IMR-90 (cell line): ENCODE results near the gene SLC30A5. TPM values are rescaled to one million over a fixed set of nuclear protein-coding genes. Genes with fewer than 3 reads are reported as not detected.

Source experiments
- ATAC-seq: fragments of 200-7000 bp; cut with Tn5 transposase; 2 replicates; pipeline ENCODE4 v1.9.1; 2020; ENCODE audit warnings: low read depth, mild to moderate bottlenecking, moderate library complexity
- BruUV-seq: library from RNA; stranded (reverse); fragments of 400-500 nt; replicated peaks from 2 replicates; lab custom pipeline; 2021; lab: Mats Ljungman, UMichigan
- CTCF ChIA-PET: fragments of 300-600 bp; formaldehyde crosslinking; extraction: SDS; loops from one replicate; lab custom pipeline; 2021; ENCODE audit warnings: antibody characterized with exemption; lab: Yijun Ruan, JAX
- POLR2A ChIA-PET: fragments of 300-600 bp; sonication (Branson Sonifier 250); formaldehyde crosslinking; loops from one replicate; lab custom pipeline; 2022; ENCODE audit warnings: antibody characterized with exemption; ENCODE audit not compliant: unreplicated experiment; lab: Charles Lee
- DNase-seq: peaks from one replicate; pipeline ENCODE4 v3.0.0; 2013
- H2AFZ ChIP-seq: replicated peaks from 2 replicates; pipeline ENCODE3; 2013; ENCODE audit warnings: low read length, mild to moderate bottlenecking; ENCODE audit not compliant: poor library complexity
- H2AK5ac ChIP-seq: 2 replicates; pipeline ENCODE4 v1.6.1; 2013; ENCODE audit warnings: low read depth, low read length, inconsistent platforms
- H2AK9ac ChIP-seq: replicated peaks from 2 replicates; pipeline ENCODE3; 2013; ENCODE audit warnings: mild to moderate bottlenecking, low read depth, low read length, moderate library complexity; ENCODE audit not compliant: poor library complexity
- H2BK120ac ChIP-seq: 2 replicates; pipeline ENCODE4 v1.6.1; 2013; ENCODE audit warnings: low read depth, low read length, inconsistent platforms
- H2BK15ac ChIP-seq: 3 replicates; pipeline ENCODE4 v1.6.1; 2013; ENCODE audit warnings: low read depth, low read length, inconsistent platforms
- H2BK20ac ChIP-seq: 2 replicates; pipeline ENCODE4 v1.6.1; 2013; ENCODE audit warnings: low read depth, mild to moderate bottlenecking, inconsistent platforms, low read length, moderate library complexity
- H2BK5ac ChIP-seq: 2 replicates; pipeline ENCODE4 v1.6.1; 2013; ENCODE audit warnings: mild to moderate bottlenecking, low read depth, low read length, inconsistent platforms; ENCODE audit not compliant: poor library complexity, severe bottlenecking
- H3K14ac ChIP-seq: replicated peaks from 2 replicates; pipeline ENCODE4 v1.6.1; 2013; ENCODE audit warnings: low read depth, low read length, inconsistent platforms
- H3K18ac ChIP-seq: 2 replicates; pipeline ENCODE4 v1.6.1; 2013; ENCODE audit warnings: low read depth, low read length, control low read depth
- H3K23ac ChIP-seq: 2 replicates; pipeline ENCODE4 v1.6.1; 2013; ENCODE audit warnings: low read depth, low read length, inconsistent platforms
- H3K27ac ChIP-seq: 2 replicates; pipeline ENCODE4 v1.5.1; 2013; ENCODE audit warnings: mild to moderate bottlenecking, control low read depth, low read length; ENCODE audit not compliant: insufficient read depth
- H3K27me3 ChIP-seq: 2 replicates; pipeline ENCODE4 v1.6.1; 2013; ENCODE audit warnings: low read length; ENCODE audit not compliant: control insufficient read depth, insufficient read depth
- H3K36me3 ChIP-seq: 2 replicates; pipeline ENCODE4 v1.6.1; 2013; ENCODE audit warnings: low read length, mixed read lengths; ENCODE audit not compliant: control insufficient read depth, insufficient read depth
- H3K4ac ChIP-seq: 2 replicates; pipeline ENCODE4 v1.6.1; 2013; ENCODE audit warnings: low read depth, low read length, inconsistent platforms
- H3K4me1 ChIP-seq: 2 replicates; pipeline ENCODE4 v1.6.1; 2013; ENCODE audit warnings: low read length, mixed read lengths; ENCODE audit not compliant: control insufficient read depth, insufficient read depth
- H3K4me2 ChIP-seq: 2 replicates; pipeline ENCODE4 v1.6.1; 2013; ENCODE audit warnings: low read depth, mild to moderate bottlenecking, control low read depth, low read length, moderate library complexity
- H3K4me3 ChIP-seq: 2 replicates; pipeline ENCODE4 v1.5.1; 2013; ENCODE audit warnings: low read depth, mild to moderate bottlenecking, control low read depth, low read length, moderate library complexity; ENCODE audit not compliant: insufficient read depth
- H3K56ac ChIP-seq: 2 replicates; pipeline ENCODE4 v1.6.1; 2013; ENCODE audit warnings: low read length, inconsistent platforms; ENCODE audit not compliant: insufficient read depth; ENCODE audit errors: extremely low read depth
- H3K79me1 ChIP-seq, 2 experiments: 2 replicates each; pipeline ENCODE4 v1.6.1; 2013; ENCODE audit warnings: low read length in 2 of 2, inconsistent platforms in 1 of 2, low read depth in 1 of 2
- H3K9ac ChIP-seq: 2 replicates; pipeline ENCODE4 v1.6.1; 2013; ENCODE audit warnings: low read depth, low read length, control low read depth
- H3K9me1 ChIP-seq: 2 replicates; pipeline ENCODE4 v1.6.1; 2013; ENCODE audit warnings: low read length, inconsistent platforms; ENCODE audit not compliant: insufficient read depth
- H3K9me3 ChIP-seq: 2 replicates; pipeline ENCODE4 v1.6.1; 2013; ENCODE audit warnings: low read length; ENCODE audit not compliant: control insufficient read depth, insufficient read depth
- H4K20me1 ChIP-seq: 2 replicates; pipeline ENCODE4 v1.6.1; 2013; ENCODE audit warnings: low read length, inconsistent platforms; ENCODE audit not compliant: insufficient read depth
- H4K5ac ChIP-seq: 2 replicates; pipeline ENCODE4 v1.6.1; 2013; ENCODE audit warnings: mild to moderate bottlenecking, low read depth, low read length, control low read depth
- H4K8ac ChIP-seq, 2 experiments: 2 replicates each; pipeline ENCODE4 v1.6.1; 2013; ENCODE audit warnings: low read depth in 2 of 2, low read length in 2 of 2, control low read depth in 1 of 2, inconsistent platforms in 1 of 2
- H4K91ac ChIP-seq: 2 replicates; pipeline ENCODE4 v1.6.1; 2013; ENCODE audit warnings: low read depth, low read length, inconsistent platforms; ENCODE audit not compliant: insufficient read depth
- CEBPB ChIP-seq: IDR thresholded peaks from 2 replicates; pipeline ENCODE4 v1.6.1; 2012; ENCODE audit warnings: low read depth, low read length, improper control_type of control experiment
- ELK1 ChIP-seq: fragments of 150-350 bp; IDR thresholded peaks from 2 replicates; pipeline ENCODE4 v1.6.1; 2016; ENCODE audit warnings: low read depth, mild to moderate bottlenecking, low read length, moderate library complexity, borderline replicate concordance
- WGBS, 2 experiments: methylation state at CpG; one replicate each; pipeline versions ENCODE4 v1.1.5 to v1.1.7; 2013; ENCODE audit warnings: missing lambda C conversion rate in 2 of 2; ENCODE audit not compliant: insufficient read length in 1 of 2; ENCODE audit errors: extremely low coverage in 2 of 2; 5-methylcytosine and 5-hydroxymethylcytosine counted together
- dilution Hi-C: fragments of 300-500 bp; cut with HindIII; formaldehyde crosslinking; loops from one replicate; pipeline ENCODE4 v1.14.3; 2018; ENCODE audit warnings: low sequenced_read_pairs; ENCODE audit not compliant: unreplicated experiment
- in situ Hi-C: fragments of 300-500 bp; cut with MboI; formaldehyde crosslinking; loops from 3 replicates; pipeline ENCODE4 v1.14.3; 2019; ENCODE audit warnings: low sequenced_read_pairs, inconsistent platforms, mixed read lengths
- intact Hi-C: fragments of 100-400 bp; cut with micrococcal nuclease; formaldehyde crosslinking; loops from 2 replicates; pipeline ENCODE4 v1.10.0; 2022
- polyA plus RNA-seq, 3 experiments: library from polyadenylated mRNA; depleted of rRNA; stranded (reverse); fragments of >200 nt; gene quantifications; 2 replicates each; pipeline ENCODE4 v1.2.3, GENCODE V29; 2012; ENCODE audit warnings: low replicate concordance in 1 of 3
- total RNA-seq: library from RNA; depleted of rRNA; stranded (reverse); fragments of >200 nt; gene quantifications from 2 replicates; pipeline ENCODE4 v1.2.3, GENCODE V29; 2012
- TF ChIP-seq, protein P1 (sequence below): conservative IDR thresholded peaks from 2 replicates; pipeline ENCODE4 v1.5.1; 2012; ENCODE audit warnings: mild to moderate bottlenecking, low read depth, low read length, improper control_type of control experiment

Gene SLC30A5
- total and polyA plus RNA-seq, 2 of the 4 experiments (the other 2 are of a cell fraction): 21.2 to 34.8 TPM

DNA sequence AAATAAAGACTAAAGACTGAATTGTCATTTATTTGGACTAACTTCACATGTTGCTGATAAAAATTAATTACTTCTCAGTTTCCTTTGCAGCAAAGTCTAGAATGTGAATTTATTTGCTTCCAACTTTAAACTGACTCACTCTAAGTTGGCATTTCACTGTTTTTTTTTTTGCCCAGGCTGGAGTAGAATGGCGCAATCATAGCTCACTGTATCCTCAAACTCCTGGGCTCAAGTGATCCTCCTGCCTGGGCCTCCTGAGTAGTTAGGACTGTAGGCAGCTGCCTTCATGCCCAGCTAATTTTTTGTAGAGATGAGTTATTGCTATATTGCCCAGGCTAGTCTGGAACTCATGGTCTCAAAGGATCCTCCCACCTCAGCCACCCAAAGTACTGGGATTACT, 76.7 kb downstream of the SLC30A5 start:
- no peak overlapping the region for H3K4me3 ChIP-seq
- no peak overlapping the region for H2BK120ac ChIP-seq
- no peak overlapping the region for H2BK20ac ChIP-seq
- no peak overlapping the region for H2BK15ac ChIP-seq
- no peak for ATAC-seq
- ChIA-PET CTCF (interaction anchor here (1.1 kb wide), 1 partner anchor 12 kb away, joined by 9 read pairs; no protein-coding TSS in a partner anchor), POLR2A (no interaction called here)
- no peak overlapping the region for H3K4me2 ChIP-seq
- peaks cover 2% of the 10 kb centered on the region; the same call in 1 of the 2 replicates for H3K4me1 ChIP-seq
- no peak overlapping the region for H2AFZ ChIP-seq
- no peaks in the 10 kb centered on the region for H3K9me1 ChIP-seq
- H4K91ac ChIP-seq: no peak overlapping the region
- intact Hi-C loops: loop anchor here (2.0 kb wide), 1 partner anchor 36 kb away; no protein-coding TSS in a partner anchor
- H4K5ac ChIP-seq: no peak overlapping the region
- dilution Hi-C loops: no loop called here
- no peak overlapping the region for H3K14ac ChIP-seq
- H4K20me1 ChIP-seq: no peaks in the 10 kb centered on the region
- in situ Hi-C loops: no loop called here
- no peaks in the 10 kb centered on the region for H3K9me3 ChIP-seq
- H3K79me1 ChIP-seq: peaks cover 33 to 53% of the 10 kb centered on the region in 2 experiments
- no peak overlapping the region for H2AK9ac ChIP-seq
- no peak overlapping the region for H4K8ac ChIP-seq
- H3K23ac ChIP-seq: no peak overlapping the region
- H3K18ac ChIP-seq: no peak overlapping the region
- H3K27me3 ChIP-seq: no peaks in the 10 kb centered on the region
- no peak overlapping the region for H3K9ac ChIP-seq
- H3K56ac ChIP-seq: no peak overlapping the region
- no peak for DNase-seq
- TF ChIP-seq CEBPB (peak; percentile 49), ELK1 (no peak)
- TF ChIP-seq, protein P1, sequence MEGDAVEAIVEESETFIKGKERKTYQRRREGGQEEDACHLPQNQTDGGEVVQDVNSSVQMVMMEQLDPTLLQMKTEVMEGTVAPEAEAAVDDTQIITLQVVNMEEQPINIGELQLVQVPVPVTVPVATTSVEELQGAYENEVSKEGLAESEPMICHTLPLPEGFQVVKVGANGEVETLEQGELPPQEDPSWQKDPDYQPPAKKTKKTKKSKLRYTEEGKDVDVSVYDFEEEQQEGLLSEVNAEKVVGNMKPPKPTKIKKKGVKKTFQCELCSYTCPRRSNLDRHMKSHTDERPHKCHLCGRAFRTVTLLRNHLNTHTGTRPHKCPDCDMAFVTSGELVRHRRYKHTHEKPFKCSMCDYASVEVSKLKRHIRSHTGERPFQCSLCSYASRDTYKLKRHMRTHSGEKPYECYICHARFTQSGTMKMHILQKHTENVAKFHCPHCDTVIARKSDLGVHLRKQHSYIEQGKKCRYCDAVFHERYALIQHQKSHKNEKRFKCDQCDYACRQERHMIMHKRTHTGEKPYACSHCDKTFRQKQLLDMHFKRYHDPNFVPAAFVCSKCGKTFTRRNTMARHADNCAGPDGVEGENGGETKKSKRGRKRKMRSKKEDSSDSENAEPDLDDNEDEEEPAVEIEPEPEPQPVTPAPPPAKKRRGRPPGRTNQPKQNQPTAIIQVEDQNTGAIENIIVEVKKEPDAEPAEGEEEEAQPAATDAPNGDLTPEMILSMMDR: no peak
- H3K4ac ChIP-seq: no peak overlapping the region; the same call in 1 of the 2 replicates
- WGBS, 2 experiments: no CpG with 5 or more reads among the region's 1 CpG
- H3K27ac ChIP-seq: no peak overlapping the region
- no peak overlapping the region for H2BK5ac ChIP-seq
- BruUV-seq: no TSS peak
- no peak overlapping the region for H2AK5ac ChIP-seq
- peaks cover 7% of the 10 kb centered on the region for H3K36me3 ChIP-seq
